ENCODE measurements around the gene CC2D2B.

DNA sequence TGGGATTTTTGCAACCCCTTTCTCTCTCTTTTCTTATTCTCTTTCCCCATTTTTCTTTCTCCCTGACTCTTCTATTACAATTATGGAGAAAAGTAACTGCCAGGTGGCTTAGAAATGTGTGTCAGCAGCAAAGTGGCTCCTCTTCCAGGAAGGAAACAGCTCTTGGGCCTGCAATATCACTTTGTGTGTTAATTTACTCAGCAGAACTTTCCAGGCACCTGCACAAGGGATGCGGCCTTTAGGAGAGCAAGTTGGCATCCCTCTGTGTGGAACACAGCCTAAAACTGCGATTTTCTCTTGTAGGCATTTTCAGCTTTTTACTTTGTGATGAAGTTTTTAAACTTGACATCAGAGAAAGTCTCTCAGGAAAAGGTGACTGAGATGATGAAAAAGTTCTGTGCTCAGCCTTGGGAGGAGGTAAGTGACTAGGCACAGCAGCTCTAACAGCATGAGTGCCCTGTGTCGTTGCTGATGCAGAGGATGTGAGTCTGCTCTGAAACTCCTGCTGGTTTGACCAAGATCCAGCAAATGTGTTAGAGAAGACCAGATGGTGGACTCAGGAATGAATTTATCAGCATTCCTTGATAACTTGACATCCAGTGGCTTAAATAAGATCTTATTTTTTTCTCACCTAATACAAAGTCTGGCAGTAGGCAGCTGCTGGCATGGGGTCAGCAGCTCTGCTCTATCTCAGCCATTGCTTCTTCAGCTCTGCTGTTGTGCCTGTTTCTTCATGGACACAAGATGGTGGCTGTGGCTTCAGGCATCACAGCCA is 47.4 kb upstream of the CC2D2B start:
- no peak for TF ChIP-seq ZFP30 (CRISPR knock-in tag; IDR thresholded peaks at IDR 0.05)
- no peak for TF ChIP-seq PPARA (CRISPR knock-in tag; IDR thresholded peaks at IDR 0.05; ENCODE audit: borderline replicate concordance)
- TF ChIP-seq, protein P1, sequence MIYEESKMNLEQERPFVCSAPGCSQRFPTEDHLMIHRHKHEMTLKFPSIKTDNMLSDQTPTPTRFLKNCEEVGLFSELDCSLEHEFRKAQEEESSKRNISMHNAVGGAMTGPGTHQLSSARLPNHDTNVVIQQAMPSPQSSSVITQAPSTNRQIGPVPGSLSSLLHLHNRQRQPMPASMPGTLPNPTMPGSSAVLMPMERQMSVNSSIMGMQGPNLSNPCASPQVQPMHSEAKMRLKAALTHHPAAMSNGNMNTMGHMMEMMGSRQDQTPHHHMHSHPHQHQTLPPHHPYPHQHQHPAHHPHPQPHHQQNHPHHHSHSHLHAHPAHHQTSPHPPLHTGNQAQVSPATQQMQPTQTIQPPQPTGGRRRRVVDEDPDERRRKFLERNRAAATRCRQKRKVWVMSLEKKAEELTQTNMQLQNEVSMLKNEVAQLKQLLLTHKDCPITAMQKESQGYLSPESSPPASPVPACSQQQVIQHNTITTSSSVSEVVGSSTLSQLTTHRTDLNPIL (CRISPR knock-in tag; IDR thresholded peaks at IDR 0.05; ENCODE audit: low read depth), result no peak
- TF ChIP-seq BACH2 (CRISPR knock-in tag; IDR thresholded peaks at IDR 0.05; ENCODE audit: borderline replicate concordance), result no peak
- no peak for TF ChIP-seq ARNTL (CRISPR knock-in tag; IDR thresholded peaks at IDR 0.05; ENCODE audit: borderline replicate concordance, low read depth)
- no peak for TF ChIP-seq ZFP3 (CRISPR knock-in tag; IDR thresholded peaks at IDR 0.05)
- TF ChIP-seq TOX (CRISPR knock-in tag; IDR thresholded peaks at IDR 0.05; ENCODE audit: borderline replicate concordance), result no peak
- no peak for TF ChIP-seq RARB (CRISPR knock-in tag; IDR thresholded peaks at IDR 0.05)
- no peak for TF ChIP-seq OSR1 (CRISPR knock-in tag; IDR thresholded peaks at IDR 0.05)
- TF ChIP-seq ESRRG (CRISPR knock-in tag; IDR thresholded peaks at IDR 0.05), result no peak
- TF ChIP-seq GLIS3 (CRISPR knock-in tag; IDR thresholded peaks at IDR 0.05), result no peak

Measured in SK-N-SH treated with all-trans-retinoic acid at 6 μM for 48 hours (cell line).